Activated T-cell treated with anti-CD3 and anti-CD28 coated beads for 1 hour (primary cell): ENCODE data around the gene C6orf89.

Source experiments
- DNase-seq: peaks from one replicate; pipeline ENCODE4 v3.0.0-alpha.2; 2020; ENCODE audit warnings: low read depth

C6orf89 gene

DNA sequence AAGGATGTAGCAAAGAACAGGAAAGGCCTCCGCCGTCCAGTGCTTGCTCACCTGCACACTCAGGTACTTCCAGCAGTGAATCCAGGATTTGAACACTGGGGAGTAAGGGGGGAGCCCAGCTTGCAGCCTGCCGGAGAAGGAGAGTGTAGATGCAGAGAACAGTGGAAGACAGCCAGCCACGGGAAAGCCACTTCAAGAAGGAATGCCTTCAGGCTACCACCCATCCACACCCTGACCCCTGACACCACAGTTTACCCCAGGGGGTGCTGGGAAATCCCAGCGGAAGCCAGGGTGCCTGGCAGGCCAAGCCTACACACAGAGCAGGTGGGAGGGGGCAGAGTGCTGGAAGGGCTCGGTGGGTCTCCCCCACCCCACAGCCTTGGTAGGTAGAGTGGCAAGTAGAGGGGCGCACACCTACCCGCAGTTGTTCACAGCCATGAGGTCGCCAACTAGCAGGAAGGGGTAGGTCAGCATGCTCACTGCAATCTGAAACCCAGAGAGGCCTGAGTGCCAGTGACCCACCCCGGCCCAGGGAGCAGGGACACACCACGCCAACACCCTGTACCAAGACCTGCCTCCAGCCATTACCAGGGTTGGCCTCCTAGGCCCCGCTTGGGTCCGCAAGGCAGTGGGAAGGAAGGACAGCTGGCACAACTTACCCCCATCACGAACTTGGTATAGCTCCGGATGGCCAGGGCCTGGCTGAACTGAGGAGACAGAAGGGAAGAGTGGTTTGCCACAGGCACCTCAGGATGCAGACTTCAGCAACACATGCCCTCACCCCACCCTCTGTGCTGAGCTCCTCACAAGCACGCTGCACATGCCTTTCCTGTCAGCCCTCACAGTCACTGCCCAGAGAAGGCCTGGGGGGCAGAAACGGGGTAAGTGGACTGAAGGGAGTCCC lies 84.5 kb downstream of the C6orf89 start:
- no peak for DNase-seq

DNA sequence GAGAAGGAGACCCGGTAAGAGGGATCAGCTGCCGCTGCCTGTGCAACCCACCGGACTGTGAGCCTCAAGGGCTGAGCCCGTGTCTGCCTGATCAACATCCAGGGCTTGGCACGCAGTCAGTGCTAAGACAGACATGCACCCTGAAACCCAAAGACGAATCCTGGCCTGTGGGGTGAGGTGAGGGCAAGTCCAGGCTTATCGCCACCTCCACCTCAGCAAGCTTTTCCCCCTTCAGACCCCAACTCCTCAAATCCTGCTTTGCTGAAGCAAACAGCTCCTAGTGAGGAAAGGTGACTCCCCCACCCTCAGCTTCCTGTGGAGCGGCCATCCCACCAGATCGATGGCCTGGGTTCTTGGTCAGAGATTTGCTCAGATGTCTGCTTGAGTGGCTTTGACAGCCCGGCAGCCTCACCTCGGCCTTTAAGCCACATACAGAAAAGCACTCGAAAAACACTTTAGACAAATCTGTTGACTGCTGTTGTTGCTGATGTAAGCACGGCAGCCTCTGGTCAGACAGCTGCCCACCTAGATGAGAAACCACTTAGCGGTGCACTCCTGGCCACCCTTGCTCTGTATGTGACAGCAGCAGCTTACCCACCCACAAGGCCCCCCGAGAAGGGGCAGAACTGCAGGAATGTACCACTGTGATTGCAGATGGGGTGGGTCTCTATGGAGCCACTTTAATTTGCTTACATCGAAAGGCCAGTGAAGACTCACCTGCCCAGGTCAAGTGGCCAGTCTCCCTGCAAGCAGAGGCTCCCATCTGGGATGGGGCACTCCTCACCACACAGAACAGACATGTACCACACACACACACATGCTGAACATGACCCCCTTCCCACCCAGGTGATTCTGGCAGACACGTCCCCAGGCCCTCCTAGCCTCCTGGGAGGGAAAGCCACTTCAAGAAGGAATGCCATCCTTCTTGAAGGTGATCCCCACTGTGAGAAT lies 85.4 kb downstream of the C6orf89 start:
- DNase-seq, result no peak

DNA sequence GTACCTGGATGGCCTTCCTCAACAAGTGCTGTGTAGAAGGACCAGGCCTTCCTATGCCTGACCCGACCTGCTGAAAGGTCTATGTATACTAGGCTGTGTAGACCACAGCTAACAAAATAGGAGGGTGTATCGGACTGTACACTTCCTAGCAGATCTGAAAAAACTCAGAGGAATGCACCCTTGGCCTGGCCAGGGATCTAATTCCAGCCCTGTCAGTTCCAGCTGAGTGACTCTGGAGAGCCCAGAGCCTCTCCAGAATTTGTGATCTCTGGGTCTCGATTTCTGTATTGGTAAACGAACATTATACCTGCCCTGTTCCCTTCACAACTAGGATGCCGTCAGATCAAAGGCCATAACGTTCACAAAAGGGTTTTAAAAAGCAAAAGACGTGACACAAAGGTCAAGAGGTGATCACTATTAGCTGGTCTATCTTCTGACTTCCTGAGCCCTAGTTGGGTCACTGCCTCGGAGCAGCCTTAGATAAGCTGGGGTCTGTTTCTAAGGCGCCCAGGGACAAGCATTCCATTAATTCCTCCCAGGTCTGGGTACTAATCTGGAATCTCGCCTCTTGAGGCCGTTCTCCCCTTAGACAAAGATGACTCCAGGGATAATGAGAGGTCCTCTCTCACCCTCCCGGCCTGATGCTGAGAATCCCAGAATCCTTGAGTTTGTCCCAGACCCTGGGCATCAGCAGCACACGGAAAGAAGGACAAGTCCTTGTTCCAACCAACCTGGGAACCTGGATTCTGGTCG lies 86.3 kb downstream of the C6orf89 start:
- no peak for DNase-seq

DNA sequence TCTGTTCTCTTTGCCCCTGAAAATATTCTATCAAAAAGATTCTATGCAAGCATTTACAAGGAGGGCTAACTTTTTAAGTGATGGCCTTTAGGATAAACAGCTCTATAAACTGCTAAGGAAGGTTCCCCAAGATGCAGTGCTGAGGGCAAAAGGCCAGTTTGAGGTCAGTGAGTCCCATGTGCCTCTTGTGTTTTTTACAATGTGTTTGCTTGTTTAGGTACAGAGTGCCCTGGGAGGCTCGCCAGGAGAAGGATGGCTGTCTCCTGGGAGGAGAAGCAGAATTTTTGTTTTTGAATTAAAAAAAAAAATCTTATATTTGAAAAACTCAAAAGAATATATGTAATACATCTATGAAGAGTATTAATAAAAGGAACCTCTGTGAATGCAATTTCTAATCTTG lies 87.4 kb downstream of the C6orf89 start:
- DNase-seq, result no peak

DNA sequence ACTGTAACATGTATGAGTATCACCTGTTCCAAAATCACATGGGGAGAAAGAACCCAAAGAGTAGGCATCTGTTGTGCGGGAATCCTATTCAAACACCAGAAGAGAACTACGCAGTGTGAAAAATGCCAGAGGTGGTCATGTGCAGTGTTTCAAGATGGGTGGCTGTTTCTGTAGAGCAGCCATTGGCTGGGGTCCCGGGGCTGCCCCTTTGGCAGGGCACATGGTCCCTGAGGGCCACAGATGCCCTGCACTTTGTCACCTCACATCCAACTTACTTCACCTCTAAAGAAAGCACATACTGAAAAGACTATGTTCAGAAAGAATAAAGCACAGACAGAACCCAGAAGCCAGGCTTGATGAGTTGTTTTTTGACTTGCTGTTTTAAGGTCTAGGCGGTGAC lies 87.9 kb downstream of the C6orf89 start:
- DNase-seq, result no peak

DNA sequence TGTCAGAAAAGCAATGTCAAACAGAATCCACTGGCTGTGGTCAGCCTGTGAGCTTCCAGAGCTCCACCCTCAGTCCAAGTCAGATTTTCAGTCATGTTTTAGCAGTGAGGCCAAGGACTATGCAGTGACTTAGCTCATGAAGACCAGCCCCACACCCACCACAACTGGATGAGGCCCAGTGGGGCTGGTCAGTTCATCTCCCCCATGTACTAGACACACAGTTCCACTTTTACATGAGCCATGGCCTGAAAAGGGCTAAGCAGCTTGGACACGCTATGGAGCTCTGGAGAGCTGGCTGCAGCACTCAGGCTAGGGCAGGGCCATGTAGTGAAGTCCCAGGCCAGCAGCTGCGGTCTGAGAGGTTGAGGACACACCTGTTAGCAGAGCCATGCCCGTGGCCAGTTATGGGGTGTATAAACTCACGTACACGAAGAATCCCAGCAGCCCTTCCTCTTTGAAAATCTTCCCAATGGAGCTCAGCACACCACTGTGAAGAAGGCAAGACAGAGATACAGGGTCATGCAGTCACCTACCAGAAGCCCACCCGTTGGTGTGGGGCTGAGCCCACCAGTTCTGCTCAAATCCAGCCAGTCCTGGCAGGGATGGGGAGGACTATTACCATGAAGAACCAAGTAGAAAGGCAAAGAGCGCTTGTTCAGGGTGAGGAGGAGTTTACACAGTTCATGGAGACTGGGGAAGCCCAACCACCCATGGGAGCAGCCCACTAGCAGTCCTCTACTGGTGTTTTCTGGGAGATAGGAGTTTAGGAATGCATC lies 89.7 kb downstream of the C6orf89 start:
- DNase-seq, result no peak

DNA sequence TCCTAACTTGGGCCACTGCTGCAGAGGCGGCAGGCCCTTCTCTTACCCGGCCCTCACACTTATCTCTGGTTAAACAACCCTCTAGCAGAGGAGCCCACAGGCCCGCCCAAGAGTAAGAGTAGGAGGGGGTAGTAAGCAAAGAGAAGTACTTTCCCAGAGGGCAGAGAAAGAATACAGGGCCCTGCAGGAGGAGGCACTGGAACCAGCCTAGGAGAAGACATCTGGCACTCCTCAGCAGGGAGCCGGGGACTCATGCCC lies 90.2 kb downstream of the C6orf89 start:
- DNase-seq, result no peak

DNA sequence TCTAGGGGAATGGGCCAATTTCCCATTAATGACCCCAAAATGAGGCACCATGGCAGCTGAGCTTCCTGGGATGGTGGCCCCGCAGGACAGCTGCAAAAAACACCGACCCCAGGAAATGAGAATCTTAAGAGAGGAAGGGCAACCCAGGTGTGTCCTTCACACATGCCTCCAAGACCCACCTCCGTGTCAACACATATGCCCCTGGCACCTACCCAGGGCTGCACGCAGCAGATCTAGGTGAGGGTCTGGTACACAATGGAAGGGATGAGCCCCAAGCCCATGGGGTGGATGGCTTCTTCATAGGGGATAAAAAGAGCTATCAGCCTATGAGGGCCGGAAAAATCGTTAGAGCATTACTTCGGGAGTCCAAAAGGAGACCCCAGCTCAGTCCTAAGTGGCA lies 90.8 kb downstream of the C6orf89 start:
- no peak for DNase-seq

DNA sequence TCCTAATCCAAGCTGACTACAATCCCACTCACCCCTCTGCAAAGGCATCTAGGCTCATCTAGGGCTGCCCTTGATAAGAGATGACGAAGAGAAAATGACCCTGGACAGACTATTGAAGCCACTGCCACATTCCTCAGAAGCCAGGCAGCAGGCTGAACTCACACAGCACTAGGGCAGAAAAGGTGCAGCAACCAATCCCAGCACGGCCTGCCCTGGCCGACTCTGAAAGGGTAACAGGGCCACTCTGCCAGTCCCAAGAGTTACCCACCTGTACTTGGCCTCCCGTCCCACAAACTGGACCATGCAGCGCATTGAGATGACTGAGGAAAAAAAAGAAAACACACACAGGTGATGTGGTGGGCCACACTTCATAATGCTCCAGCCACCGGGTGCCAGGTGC lies 91.2 kb downstream of the C6orf89 start:
- DNase-seq, result no peak

DNA sequence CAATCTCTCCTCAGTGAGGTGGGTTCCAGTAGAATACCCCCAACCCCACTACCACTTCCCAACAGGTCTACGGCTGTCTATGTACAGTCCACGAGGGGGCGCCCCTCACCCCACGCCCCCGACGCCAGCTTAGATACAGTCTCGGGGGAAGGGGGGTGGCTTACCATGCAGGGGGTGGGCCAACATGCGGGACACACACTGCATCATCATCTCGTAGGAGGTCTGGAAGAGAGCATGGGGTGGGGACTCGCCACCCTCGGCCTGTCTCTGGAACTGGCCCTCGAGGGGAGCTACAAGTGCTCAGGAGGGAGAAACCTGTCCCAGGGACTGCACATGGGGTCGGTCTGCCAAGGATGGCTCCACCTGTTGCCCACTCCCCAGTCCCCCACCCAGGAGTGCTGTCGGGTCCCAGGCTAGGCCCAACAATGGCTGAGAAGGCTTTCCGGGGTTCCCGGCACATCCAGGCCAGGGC lies 91.8 kb downstream of the C6orf89 start:
- DNase-seq, result no peak
